ENCODE results near the gene KCNA1.
"Not testable (repeated sequence)": the region's sequence is repeated elsewhere in the genome, so short reads cannot be mapped to it uniquely, and the experiment has no call there.

GRCh38 chr12:4879481-4879880, 30.2 kb upstream of the KCNA1 start:
- not testable (repeated sequence) for TF ChIP-seq CTCF (conservative IDR thresholded peaks at IDR 0.05 in 1 of 2, IDR thresholded peaks at IDR 0.05 in 1 of 2; ENCODE audit: extremely low read depth in 1 of 2, insufficient read depth in 1 of 2, low read depth in 1 of 2, low read length in 2 of 2); EZH2 (IDR thresholded peaks at IDR 0.05; ENCODE audit: borderline replicate concordance, low read length)

Data from mammary epithelial cell (primary cell).